HepG2 (cell line): ENCODE results near the gene ZDHHC3. TPM values are rescaled to one million over a fixed set of nuclear protein-coding genes. Genes with fewer than 3 reads are reported as not detected.

ENCODE experiments used
- AHDC1 ChIP-seq: sonication (generic); formaldehyde crosslinking; IDR thresholded peaks from 2 replicates; pipeline ENCODE4 v1.5.1; 2020; ENCODE audit warnings: mild to moderate bottlenecking, missing genetic modification reagents, borderline replicate concordance
- CEBPZ ChIP-seq: IDR thresholded peaks from 2 replicates; pipeline ENCODE4 v1.6.1; 2012; ENCODE audit warnings: low read length, improper control_type of control experiment
- CREM ChIP-seq, 2 experiments: sonication (generic) in 1 of 2; formaldehyde crosslinking in 1 of 2; IDR thresholded peaks; 2 replicates each; pipeline versions ENCODE4 v1.4.0 to v1.6.1; 2016 to 2020; ENCODE audit warnings: antibody characterized with exemption in 1 of 2, mild to moderate bottlenecking in 1 of 2, missing genetic modification reagents in 1 of 2
- FOXA3 ChIP-seq: IDR thresholded peaks from 2 replicates; pipeline ENCODE4 v1.6.1; 2016; ENCODE audit warnings: missing genetic modification reagents, missing compliant biosample characterization
- FOXP1 ChIP-seq, 2 experiments: fragments of 450-650 bp in 1 of 2; IDR thresholded peaks; 2 replicates each; pipeline ENCODE4 v1.6.1; 2017 to 2018; ENCODE audit warnings: antibody characterized with exemption in 1 of 2
- GATAD2A ChIP-seq: IDR thresholded peaks from 2 replicates; pipeline ENCODE4 v1.6.1; 2016
- HNRNPK ChIP-seq: fragments of 200-400 bp; formaldehyde crosslinking; IDR thresholded peaks from 2 replicates; pipeline ENCODE4 v1.6.1; 2018; ENCODE audit warnings: low read length, low read depth, moderate library complexity, mild to moderate bottlenecking; ENCODE audit not compliant: poor library complexity, severe bottlenecking
- NR1H2 ChIP-seq: sonication (generic); formaldehyde crosslinking; IDR thresholded peaks from 2 replicates; pipeline ENCODE4 v1.8.1; 2022; ENCODE audit warnings: low read depth, missing genetic modification reagents, borderline replicate concordance
- NR2C2 ChIP-seq: sonication (generic); formaldehyde crosslinking; IDR thresholded peaks from 2 replicates; pipeline ENCODE4 v1.4.0; 2020; ENCODE audit warnings: missing genetic modification reagents, mild to moderate bottlenecking, moderate library complexity, borderline replicate concordance
- POGK ChIP-seq: sonication (generic); formaldehyde crosslinking; conservative IDR thresholded peaks from 2 replicates; pipeline ENCODE4 v1.8.0; 2022; ENCODE audit warnings: mild to moderate bottlenecking, moderate library complexity, missing genetic modification reagents
- PPARG ChIP-seq: conservative IDR thresholded peaks from 2 replicates; pipeline ENCODE4 v1.6.1; 2016; ENCODE audit warnings: missing biosample characterization, missing genetic modification reagents
- TAF15 ChIP-seq: fragments of 200-400 bp; formaldehyde crosslinking; IDR thresholded peaks from one replicate; pipeline ENCODE4 v1.6.1; 2018; ENCODE audit warnings: mild to moderate bottlenecking, low read depth, low read length; ENCODE audit not compliant: poor library complexity, severe bottlenecking
- ZNF672 ChIP-seq: sonication (generic); formaldehyde crosslinking; IDR thresholded peaks from 2 replicates; pipeline ENCODE4 v1.8.1; 2022; ENCODE audit warnings: missing genetic modification reagents
- ZNF776 ChIP-seq: sonication (generic); formaldehyde crosslinking; IDR thresholded peaks from 2 replicates; pipeline ENCODE4 v1.4.0; 2020; ENCODE audit warnings: mild to moderate bottlenecking, missing genetic modification reagents
- polyA plus RNA-seq, 8 experiments: library from polyadenylated mRNA; depleted of rRNA in 3 of 8; stranded (reverse) in 7 of 8; unstranded in 1 of 8; fragments of >200 nt; fragmentation: Illumina TruSeq in 4 of 8; extraction: Trizol in 4 of 8; gene quantifications; 2 replicates each; pipeline versions ENCODE4 v1.2.1 to v1.2.3, GENCODE V29; 2011 to 2016; ENCODE audit warnings: low read depth in 4 of 8, missing spikeins in 1 of 8, mixed read lengths in 1 of 8; ENCODE audit not compliant: insufficient read depth in 1 of 8
- total RNA-seq, 5 experiments: library from RNA; depleted of rRNA; stranded (reverse); fragments of >200 nt; fragmentation: Illumina TruSeq; extraction: Trizol; gene quantifications; 2 replicates each; pipeline ENCODE4 v1.2.3, GENCODE V29; 2016; ENCODE audit warnings: low read depth in 1 of 5

ZDHHC3 gene
- total and polyA plus RNA-seq, 2 of the 13 experiments (the other 11 are each of a cell fraction or from before 2014, with no cell fraction given), result 44.1 to 65.7 TPM

GRCh38 chr3:45002139-45002660 lies 26.2 kb upstream of the ZDHHC3 start (continued):
- TF ChIP-seq POGK (CRISPR knock-in tag), result no peak
- no peak for TF ChIP-seq ZNF776
- TF ChIP-seq PPARG (CRISPR knock-in tag), result 0 out of 2 replicates have a peak, but pooled peaks have one; percentile 18
- TF ChIP-seq NR2C2, result no peak
- TF ChIP-seq AHDC1 (CRISPR knock-in tag), result peak; percentile 69; the same call in 1 of the 2 replicates
- TF ChIP-seq TAF15, result no peak
- TF ChIP-seq CREM (IDR thresholded peaks at IDR 0.05), result no peak
- TF ChIP-seq CREM (CRISPR knock-in tag; IDR thresholded peaks at IDR 0.05), result no peak
- TF ChIP-seq NR1H2 (CRISPR knock-in tag), result no peak
- peak; percentile 19; the same call in 1 of the 2 replicates for TF ChIP-seq GATAD2A (CRISPR knock-in tag)
- no peak for TF ChIP-seq CEBPZ
- TF ChIP-seq FOXP1 (IDR thresholded peaks at IDR 0.05), result no peak
- peak; percentile 22; the same call in 1 of the 2 replicates for TF ChIP-seq FOXP1 (CRISPR knock-in tag; IDR thresholded peaks at IDR 0.05)
- TF ChIP-seq HNRNPK, result no peak
- TF ChIP-seq FOXA3 (CRISPR knock-in tag), result peak; percentile 25; the same call in 1 of the 2 replicates
- TF ChIP-seq ZNF672 (CRISPR knock-in tag), result no peak
